Central memory CD8-positive, alpha-beta T cell (primary cell): Measurements from ENCODE around the gene HPSE2.
"Not testable (repeated sequence)": the region's sequence is repeated elsewhere in the genome, so short reads cannot be mapped to it uniquely, and the experiment has no call there.

Experiments used
- ATAC-seq: fragments of 150-1000 bp; cut with Tn5 transposase; replicated peaks from 2 replicates; pipeline ENCODE4 v1.10.0; 2022; ENCODE audit warnings: mild to moderate bottlenecking, moderate FRiP score, moderate number of reproducible peaks; ENCODE audit not compliant: poor library complexity, severe bottlenecking; ENCODE audit errors: extremely low read depth
- DNase-seq, 2 donors: peaks; one replicate each; pipeline ENCODE4 v3.0.0; 2021; ENCODE audit warnings: low spot score in 2 of 2
- H3K27ac Mint-ChIP-seq: one replicate; pipeline ENCODE4 v1.8.0; 2022; ENCODE audit warnings: low read depth, mild to moderate bottlenecking, moderate library complexity, mixed read lengths
- H3K27me3 Mint-ChIP-seq: one replicate; pipeline ENCODE4 v1.8.0; 2022; ENCODE audit warnings: mixed read lengths
- H3K36me3 Mint-ChIP-seq: one replicate; pipeline ENCODE4 v1.8.0; 2022; ENCODE audit warnings: mild to moderate bottlenecking, moderate library complexity, mixed read lengths; ENCODE audit not compliant: insufficient read depth
- H3K4me1 Mint-ChIP-seq: one replicate; pipeline ENCODE4 v1.8.0; 2022; ENCODE audit warnings: mixed read lengths
- H3K4me3 Mint-ChIP-seq: one replicate; pipeline ENCODE4 v1.8.0; 2022; ENCODE audit warnings: mild to moderate bottlenecking, moderate library complexity, mixed read lengths
- H3K9me3 Mint-ChIP-seq: one replicate; pipeline ENCODE4 v1.8.0; 2022; ENCODE audit warnings: mixed read lengths

HPSE2 gene

DNA sequence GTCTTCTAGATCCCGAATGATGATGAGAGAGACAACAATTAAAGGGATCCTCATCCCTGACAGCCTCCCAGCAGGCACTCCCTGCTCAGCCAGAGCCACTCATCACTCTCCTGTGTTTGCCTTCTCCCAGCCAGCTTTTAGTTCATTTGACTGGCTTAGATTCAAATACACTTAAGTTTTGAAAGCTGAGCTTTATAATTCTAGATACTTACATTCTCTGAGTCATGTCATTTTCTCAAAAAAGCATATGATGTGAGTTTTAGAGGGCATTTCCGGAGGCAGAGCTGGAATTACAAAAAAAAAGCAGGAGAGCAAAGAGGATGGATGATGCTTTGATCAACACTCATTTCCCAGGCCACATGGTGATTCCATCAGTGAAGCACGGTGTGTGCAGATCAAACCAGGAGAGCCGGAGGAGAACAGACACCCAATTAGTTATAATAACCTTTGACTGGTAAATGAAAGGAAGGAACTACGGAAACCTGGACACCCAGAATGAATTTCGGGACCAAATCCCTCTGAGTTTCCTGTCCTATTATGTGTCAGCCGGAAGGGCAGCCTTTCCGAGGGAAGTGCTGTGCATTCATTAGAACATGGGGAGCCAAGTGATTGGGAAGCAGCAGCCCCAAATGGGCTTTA lies 707.4 kb downstream of the HPSE2 start:
- Mint-ChIP-seq H3K4me1 (no peaks in the 10 kb centered on the region), H3K27ac (no peak overlapping the region), H3K36me3 (no peaks in the 10 kb centered on the region), H3K4me3 (no peak overlapping the region), H3K27me3 (peaks cover 10% of the 10 kb centered on the region), H3K9me3 (no peaks in the 10 kb centered on the region)
- no peak for ATAC-seq
- no peak for DNase-seq

GRCh38 chr10:98525969-98526368 lies 709.7 kb downstream of the HPSE2 start:
- Mint-ChIP-seq H3K4me1 (no peaks in the 10 kb centered on the region), H3K27ac (no peak overlapping the region), H3K27me3 (peaks cover 6% of the 10 kb centered on the region), H3K36me3 (no peaks in the 10 kb centered on the region), H3K9me3 (no peaks in the 10 kb centered on the region), H3K4me3 (no peak overlapping the region)
- no peak for ATAC-seq
- DNase-seq, result no peak

DNA sequence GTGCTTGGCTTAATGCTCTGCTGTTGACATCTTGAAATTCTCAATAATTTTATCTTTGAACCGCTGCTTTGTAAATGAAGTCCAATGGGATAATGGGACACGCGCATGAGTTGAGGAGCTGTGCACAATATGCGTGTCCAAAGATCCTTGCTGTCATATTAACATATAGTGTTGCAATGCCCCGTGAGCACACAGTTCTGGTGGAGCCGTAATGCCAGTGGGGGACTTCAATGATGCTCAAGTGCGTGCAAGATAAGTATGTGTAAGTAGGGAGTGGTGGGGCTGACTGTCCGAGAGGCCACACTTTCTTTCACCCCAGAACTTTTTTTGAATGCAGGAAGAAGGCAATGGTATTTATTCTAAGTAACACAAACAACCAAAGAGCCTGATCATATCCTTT lies 711.5 kb downstream of the HPSE2 start:
- no peaks in the 10 kb centered on the region for H3K4me1 Mint-ChIP-seq
- H3K27me3 Mint-ChIP-seq, result peaks cover 18% of the 10 kb centered on the region
- no peak for ATAC-seq
- no peak overlapping the region for H3K27ac Mint-ChIP-seq
- H3K9me3 Mint-ChIP-seq, result no peaks in the 10 kb centered on the region
- H3K4me3 Mint-ChIP-seq, result no peak overlapping the region
- H3K36me3 Mint-ChIP-seq, result no peaks in the 10 kb centered on the region
- DNase-seq, result no peak

DNA sequence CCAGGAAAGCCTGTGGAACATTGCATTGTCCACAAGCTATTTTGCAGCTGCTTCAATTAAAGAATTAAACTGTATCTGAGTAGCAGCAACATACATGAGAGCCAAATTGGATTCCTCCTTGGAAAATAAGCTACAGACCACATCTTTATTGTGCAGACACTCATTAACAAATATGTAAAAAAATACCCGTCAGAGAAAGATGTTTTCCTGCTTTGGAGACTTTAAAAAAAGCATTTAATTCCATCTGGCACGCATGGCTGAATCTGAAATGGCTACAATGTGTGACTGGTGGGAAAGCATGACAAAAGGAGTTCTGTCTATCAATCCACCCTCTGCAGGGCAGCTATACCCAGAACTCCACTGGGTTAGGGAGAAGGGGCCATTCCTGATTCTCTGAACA lies 715.8 kb downstream of the HPSE2 start:
- no peak for DNase-seq
- no peaks in the 10 kb centered on the region for H3K36me3 Mint-ChIP-seq
- H3K4me3 Mint-ChIP-seq, result no peak overlapping the region
- H3K27ac Mint-ChIP-seq, result no peak overlapping the region
- H3K4me1 Mint-ChIP-seq, result no peaks in the 10 kb centered on the region
- H3K27me3 Mint-ChIP-seq, result peaks cover 58% of the 10 kb centered on the region
- no peak for ATAC-seq
- H3K9me3 Mint-ChIP-seq, result no peaks in the 10 kb centered on the region

GRCh38 chr10:98517672-98518071 lies 718.0 kb downstream of the HPSE2 start:
- no peak overlapping the region for H3K27ac Mint-ChIP-seq
- no peaks in the 10 kb centered on the region for H3K9me3 Mint-ChIP-seq
- ATAC-seq (no peak), DNase-seq (no peak)
- no peak overlapping the region for H3K4me3 Mint-ChIP-seq
- no peaks in the 10 kb centered on the region for H3K4me1 Mint-ChIP-seq
- H3K27me3 Mint-ChIP-seq, result peaks cover 60% of the 10 kb centered on the region
- no peaks in the 10 kb centered on the region for H3K36me3 Mint-ChIP-seq

GRCh38 chr10:98516352-98516751 lies 719.3 kb downstream of the HPSE2 start:
- H3K4me3 Mint-ChIP-seq, result no peak overlapping the region
- ATAC-seq, result no peak
- no peak overlapping the region for H3K27ac Mint-ChIP-seq
- no peaks in the 10 kb centered on the region for H3K4me1 Mint-ChIP-seq
- no peak for DNase-seq
- no peaks in the 10 kb centered on the region for H3K9me3 Mint-ChIP-seq
- no peaks in the 10 kb centered on the region for H3K36me3 Mint-ChIP-seq
- peaks cover 60% of the 10 kb centered on the region for H3K27me3 Mint-ChIP-seq

- ATAC-seq (no peak), DNase-seq (no peak)
- H3K9me3 Mint-ChIP-seq, result no peaks in the 10 kb centered on the region
- H3K27me3 Mint-ChIP-seq, result peaks cover 47% of the 10 kb centered on the region
- no peaks in the 10 kb centered on the region for H3K36me3 Mint-ChIP-seq
- no peaks in the 10 kb centered on the region for H3K4me1 Mint-ChIP-seq
- H3K4me3 Mint-ChIP-seq, result no peak overlapping the region
- no peak overlapping the region for H3K27ac Mint-ChIP-seq
Measured at GRCh38 chr10:98513704-98514103, 721.9 kb downstream of the HPSE2 start.

DNA sequence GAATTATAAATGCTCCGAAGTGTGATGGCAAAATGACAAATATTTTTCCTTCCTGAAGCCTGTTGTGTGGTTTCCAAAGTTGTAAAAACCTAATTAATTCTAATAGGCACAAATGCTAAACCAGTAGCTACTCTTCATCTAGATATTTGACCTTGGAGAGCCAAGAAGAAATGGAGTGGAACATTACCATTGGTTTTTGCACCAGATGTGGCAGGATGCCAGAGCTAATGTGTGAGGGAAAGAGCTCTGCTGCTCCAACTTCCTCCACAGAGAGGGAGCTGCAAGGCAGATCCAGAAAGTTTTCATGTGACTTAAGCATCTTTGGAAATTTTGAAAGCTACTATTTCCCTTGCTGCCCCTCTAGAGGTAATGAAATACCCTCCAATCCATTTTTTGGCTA lies 723.8 kb downstream of the HPSE2 start:
- Mint-ChIP-seq H3K4me3 (no peak overlapping the region), H3K4me1 (no peaks in the 10 kb centered on the region), H3K36me3 (no peaks in the 10 kb centered on the region), H3K27me3 (peaks cover 50% of the 10 kb centered on the region), H3K9me3 (no peaks in the 10 kb centered on the region), H3K27ac (no peak overlapping the region)
- DNase-seq, result no peak
- no peak for ATAC-seq

DNA sequence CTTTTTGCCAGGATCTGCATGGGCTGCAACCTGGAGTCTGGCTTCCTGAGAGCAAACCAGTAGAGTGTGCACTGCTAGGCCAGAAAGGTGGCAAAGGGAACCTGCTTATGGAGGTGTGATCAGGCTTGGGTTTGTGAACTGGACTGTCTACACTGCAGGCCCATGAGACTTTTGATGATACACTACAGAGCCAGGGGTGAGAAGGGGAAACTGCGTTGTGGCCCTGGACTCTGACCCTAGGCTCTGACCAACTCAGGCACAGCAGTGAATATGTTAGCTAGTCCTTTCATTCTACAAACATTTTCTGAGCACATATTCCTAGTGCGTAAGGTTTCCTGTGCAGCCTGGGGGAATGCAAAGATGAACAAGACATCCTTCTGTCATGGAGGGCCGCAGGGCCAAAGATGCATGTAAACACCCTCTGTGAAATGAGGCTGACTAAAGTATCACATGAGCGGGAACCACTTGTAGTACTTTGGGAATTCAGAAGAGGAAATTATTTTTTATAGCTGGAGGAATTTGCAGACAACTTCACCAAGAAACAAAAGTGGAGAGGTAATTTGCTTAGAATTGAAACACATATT lies 725.1 kb downstream of the HPSE2 start:
- ATAC-seq (no peak), DNase-seq (no peak)
- Mint-ChIP-seq H3K36me3 (peaks cover 2% of the 10 kb centered on the region), H3K4me1 (no peaks in the 10 kb centered on the region), H3K4me3 (no peak overlapping the region), H3K9me3 (no peaks in the 10 kb centered on the region), H3K27me3 (peaks cover 50% of the 10 kb centered on the region), H3K27ac (no peak overlapping the region)

DNA sequence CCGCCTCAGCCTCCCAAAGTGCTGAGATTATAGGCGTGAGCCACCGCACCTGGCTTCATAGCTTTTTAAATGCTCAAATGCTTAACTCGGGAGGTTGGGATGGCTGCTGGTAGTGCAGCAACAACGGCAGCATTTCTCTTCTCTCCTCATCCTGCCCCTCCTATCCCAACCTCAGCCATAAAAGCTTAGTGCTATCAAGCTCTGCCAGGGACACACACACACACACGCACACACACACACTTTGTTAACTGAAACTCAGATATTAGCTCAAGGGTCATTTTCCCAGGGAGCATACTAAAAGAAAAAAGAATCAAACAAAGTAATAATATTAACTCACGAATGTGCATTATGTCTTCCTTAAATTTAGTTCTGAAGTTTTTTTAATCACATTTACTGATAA lies 725.9 kb downstream of the HPSE2 start:
- Mint-ChIP-seq H3K27ac (no peak overlapping the region), H3K36me3 (peaks cover 2% of the 10 kb centered on the region), H3K4me3 (no peak overlapping the region), H3K9me3 (no peaks in the 10 kb centered on the region), H3K4me1 (no peaks in the 10 kb centered on the region), H3K27me3 (peaks cover 44% of the 10 kb centered on the region)
- ATAC-seq (no peak), DNase-seq (no peak)

- H3K9me3 Mint-ChIP-seq, H3K4me3 Mint-ChIP-seq, H3K36me3 Mint-ChIP-seq, DNase-seq, ATAC-seq, H3K27ac Mint-ChIP-seq: not testable (repeated sequence)
- H3K27me3 Mint-ChIP-seq, result peaks cover 75% of the 10 kb centered on the region
- H3K4me1 Mint-ChIP-seq, result peaks cover 10% of the 10 kb centered on the region
Measured at GRCh38 chr10:98502535-98502934, 733.1 kb downstream of the HPSE2 start.

DNA sequence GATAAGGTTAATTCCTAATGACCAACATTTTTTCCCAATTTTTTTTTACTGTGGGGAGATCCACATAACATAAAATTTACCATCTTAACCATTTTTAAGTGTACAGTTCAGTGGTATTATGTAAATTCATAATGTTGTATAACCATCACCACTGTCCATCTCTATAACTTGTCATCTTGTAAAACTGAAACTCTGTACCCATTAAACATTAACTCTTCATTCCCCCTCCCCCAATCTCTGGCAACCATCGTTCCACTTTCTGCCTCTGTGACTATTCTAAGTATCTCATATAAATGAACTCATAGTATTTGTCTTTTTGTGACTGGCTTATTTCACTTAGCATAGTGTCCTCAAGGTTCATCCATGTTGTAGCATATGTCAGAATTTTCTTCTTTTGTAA lies 742.9 kb downstream of the HPSE2 start:
- ATAC-seq, result no peak
- H3K4me1 Mint-ChIP-seq, result no peaks in the 10 kb centered on the region
- DNase-seq, result no peak
- H3K4me3 Mint-ChIP-seq, result no peak overlapping the region
- peaks cover 3% of the 10 kb centered on the region for H3K36me3 Mint-ChIP-seq
- H3K9me3 Mint-ChIP-seq, result peaks cover 16% of the 10 kb centered on the region
- H3K27ac Mint-ChIP-seq, result no peak overlapping the region
- peaks cover 62% of the 10 kb centered on the region for H3K27me3 Mint-ChIP-seq

DNA sequence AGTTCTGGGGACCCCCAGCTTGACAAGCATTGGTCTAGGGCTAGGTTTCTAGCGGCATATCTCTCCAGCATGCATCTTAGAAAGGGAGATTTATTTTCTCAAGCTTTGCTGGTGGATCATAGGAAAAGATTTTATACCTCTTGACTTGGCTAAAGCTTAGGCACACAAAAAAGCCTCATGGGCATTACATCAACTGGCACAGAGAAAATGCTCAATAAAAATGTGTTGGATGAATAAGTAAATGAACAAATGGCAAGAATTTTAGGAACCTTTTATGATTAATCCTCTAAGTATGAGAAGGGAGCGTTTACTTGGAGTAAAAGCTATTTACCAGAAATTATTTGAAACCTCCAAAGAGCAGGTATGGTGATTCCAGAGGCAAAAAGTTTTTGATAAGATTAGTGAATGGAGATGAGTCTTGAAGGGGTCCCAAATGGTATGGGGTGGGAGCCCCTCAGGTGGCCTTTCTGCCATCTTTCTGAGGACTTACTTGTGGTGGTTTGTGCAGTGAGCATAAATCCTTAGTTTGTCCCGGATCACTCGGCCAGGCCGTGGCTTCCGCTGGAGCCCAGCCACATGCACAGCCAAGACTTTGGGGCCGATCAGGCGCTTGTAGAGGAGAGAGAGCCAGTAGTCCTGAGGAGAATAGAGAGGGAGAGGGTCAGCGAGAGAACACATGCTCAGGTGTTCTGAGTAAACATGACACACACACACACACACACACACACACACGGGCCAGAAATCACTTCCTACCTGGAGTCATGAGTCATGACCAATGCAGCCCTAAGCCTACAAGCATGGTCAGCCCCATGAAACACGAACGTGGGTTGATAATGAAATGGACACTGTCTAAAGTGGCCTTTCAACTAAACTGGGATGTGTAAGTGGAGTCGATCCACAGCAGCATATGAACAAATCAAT lies 745.8 kb downstream of the HPSE2 start:
- Mint-ChIP-seq H3K4me3 (no peak overlapping the region), H3K27me3 (peaks cover 64% of the 10 kb centered on the region), H3K4me1 (no peaks in the 10 kb centered on the region), H3K36me3 (peaks cover 3% of the 10 kb centered on the region), H3K27ac (no peak overlapping the region), H3K9me3 (peaks cover 5% of the 10 kb centered on the region)
- ATAC-seq, result no peak
- DNase-seq, result no peak
